Mammary epithelial cell (primary cell): Measurements from ENCODE around the gene SLC45A1.

Source experiments
- EZH2 ChIP-seq: IDR thresholded peaks from 2 replicates; pipeline ENCODE4 v1.6.1; 2012; ENCODE audit warnings: low read length, inconsistent platforms, borderline replicate concordance
- TF ChIP-seq, protein P1 (sequence below), 2 donors: IDR thresholded peaks in 1 of 2; conservative IDR thresholded peaks in 1 of 2; 2 replicates each; pipeline ENCODE4 v1.5.1; 2011 to 2012; ENCODE audit warnings: inconsistent platforms in 2 of 2, low read length in 2 of 2, mild to moderate bottlenecking in 2 of 2, control low read depth in 1 of 2, low read depth in 1 of 2; ENCODE audit not compliant: insufficient read depth in 1 of 2; ENCODE audit errors: extremely low read depth in 1 of 2

DNA sequence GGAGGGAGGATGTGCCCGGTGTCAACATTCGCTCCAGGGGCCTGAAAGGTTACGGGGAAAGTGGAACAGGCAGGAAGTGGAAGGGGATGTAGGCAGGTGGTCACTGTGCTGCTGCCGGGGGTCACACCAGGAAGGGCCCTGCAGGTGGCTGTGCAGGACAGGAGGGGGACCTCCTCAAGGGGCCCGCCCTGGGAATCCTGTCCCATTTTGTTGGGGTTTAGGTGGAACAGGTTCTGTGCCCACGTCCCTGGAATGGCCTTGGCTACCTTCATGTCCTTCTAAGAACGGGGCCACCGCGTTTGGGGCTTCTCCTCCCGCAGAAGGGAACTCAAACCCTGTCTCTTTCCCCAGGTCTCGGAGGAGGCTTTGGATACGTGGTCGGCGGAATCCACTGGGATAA is 11.9 kb downstream of the SLC45A1 start:
- TF ChIP-seq, protein P1, sequence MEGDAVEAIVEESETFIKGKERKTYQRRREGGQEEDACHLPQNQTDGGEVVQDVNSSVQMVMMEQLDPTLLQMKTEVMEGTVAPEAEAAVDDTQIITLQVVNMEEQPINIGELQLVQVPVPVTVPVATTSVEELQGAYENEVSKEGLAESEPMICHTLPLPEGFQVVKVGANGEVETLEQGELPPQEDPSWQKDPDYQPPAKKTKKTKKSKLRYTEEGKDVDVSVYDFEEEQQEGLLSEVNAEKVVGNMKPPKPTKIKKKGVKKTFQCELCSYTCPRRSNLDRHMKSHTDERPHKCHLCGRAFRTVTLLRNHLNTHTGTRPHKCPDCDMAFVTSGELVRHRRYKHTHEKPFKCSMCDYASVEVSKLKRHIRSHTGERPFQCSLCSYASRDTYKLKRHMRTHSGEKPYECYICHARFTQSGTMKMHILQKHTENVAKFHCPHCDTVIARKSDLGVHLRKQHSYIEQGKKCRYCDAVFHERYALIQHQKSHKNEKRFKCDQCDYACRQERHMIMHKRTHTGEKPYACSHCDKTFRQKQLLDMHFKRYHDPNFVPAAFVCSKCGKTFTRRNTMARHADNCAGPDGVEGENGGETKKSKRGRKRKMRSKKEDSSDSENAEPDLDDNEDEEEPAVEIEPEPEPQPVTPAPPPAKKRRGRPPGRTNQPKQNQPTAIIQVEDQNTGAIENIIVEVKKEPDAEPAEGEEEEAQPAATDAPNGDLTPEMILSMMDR (conservative IDR thresholded peaks at IDR 0.05 in 1 of 2, IDR thresholded peaks at IDR 0.05 in 1 of 2; ENCODE audit: extremely low read depth in 1 of 2, insufficient read depth in 1 of 2, low read depth in 1 of 2, low read length in 2 of 2) = no peak
- TF ChIP-seq EZH2 = no peak
